GM23338 (cell line): Measurements from ENCODE around the gene SEMA4C. TPM values are rescaled to one million over a fixed set of nuclear protein-coding genes. Genes with fewer than 3 reads are reported as not detected.
A peak's percentile ranks its signal among the peaks of the same experiment; 100 is the strongest.

ENCODE experiments used
- ATAC-seq: fragments of 200-7000 bp; cut with Tn5 transposase; 3 replicates; pipeline ENCODE4 v1.9.1; 2020
- DNase-seq: peaks from one replicate; pipeline ENCODE4 v3.0.0-alpha.2; 2015; ENCODE audit warnings: low spot score
- H2AFZ ChIP-seq: fragments of 200-600 bp; sonication (generic); 2 replicates; pipeline ENCODE4 v1.8.0; 2016; ENCODE audit warnings: antibody characterized with exemption, mild to moderate bottlenecking, moderate library complexity
- H3F3A ChIP-seq: fragments of 200-600 bp; sonication (generic); replicated peaks from 2 replicates; pipeline ENCODE4 v1.8.0; 2017; ENCODE audit warnings: antibody characterized with exemption, mixed run types, low read depth
- H3K27ac ChIP-seq: fragments of 200-600 bp; sonication (generic); 2 replicates; pipeline ENCODE4 v1.6.1; 2016; ENCODE audit warnings: low read depth
- H3K27me3 ChIP-seq: fragments of 200-600 bp; sonication (generic); 2 replicates; pipeline ENCODE4 v1.8.0; 2016; ENCODE audit warnings: mild to moderate bottlenecking, mixed run types, moderate library complexity; ENCODE audit not compliant: insufficient read depth
- H3K36me3 ChIP-seq: fragments of 200-600 bp; sonication (generic); 2 replicates; pipeline ENCODE4 v1.8.0; 2016; ENCODE audit warnings: mild to moderate bottlenecking; ENCODE audit not compliant: insufficient read depth
- H3K4me1 ChIP-seq: fragments of 200-600 bp; sonication (generic); 2 replicates; pipeline ENCODE4 v1.8.0; 2016; ENCODE audit warnings: mild to moderate bottlenecking, moderate library complexity; ENCODE audit not compliant: insufficient read depth
- H3K4me2 ChIP-seq: fragments of 200-600 bp; sonication (generic); 2 replicates; pipeline ENCODE4 v1.7.1; 2017; ENCODE audit warnings: mixed run types
- H3K4me3 ChIP-seq: fragments of 200-600 bp; sonication (generic); 2 replicates; pipeline ENCODE4 v1.6.1; 2016; ENCODE audit warnings: mixed run types
- H3K79me2 ChIP-seq: fragments of 200-600 bp; sonication (generic); replicated peaks from 2 replicates; pipeline ENCODE4 v1.8.0; 2017; ENCODE audit warnings: mild to moderate bottlenecking; ENCODE audit not compliant: insufficient read depth
- H3K9me2 ChIP-seq: fragments of 200-600 bp; sonication (generic); 2 replicates; pipeline ENCODE4 v1.8.0; 2017; ENCODE audit not compliant: insufficient read depth
- H4K20me1 ChIP-seq: fragments of 200-600 bp; sonication (generic); replicated peaks from 2 replicates; pipeline ENCODE4 v1.8.0; 2017; ENCODE audit warnings: mild to moderate bottlenecking; ENCODE audit not compliant: insufficient read depth
- H3K27ac Mint-ChIP-seq: 2 replicates; pipeline ENCODE4 v1.8.0; 2020; ENCODE audit warnings: inconsistent platforms, mild to moderate bottlenecking, moderate library complexity, mixed read lengths
- H3K27me3 Mint-ChIP-seq: 3 replicates; pipeline ENCODE4 v1.8.0; 2022; ENCODE audit warnings: low read depth, mild to moderate bottlenecking, moderate library complexity, mixed read lengths, inconsistent platforms; ENCODE audit not compliant: insufficient read depth, poor library complexity
- H3K36me3 Mint-ChIP-seq: 3 replicates; pipeline ENCODE4 v1.8.0; 2021; ENCODE audit warnings: low read depth, mild to moderate bottlenecking, inconsistent platforms, moderate library complexity, mixed read lengths
- H3K4me1 Mint-ChIP-seq: 3 replicates; pipeline ENCODE4 v1.8.0; 2020; ENCODE audit warnings: mild to moderate bottlenecking, inconsistent platforms, mixed read lengths
- H3K4me3 Mint-ChIP-seq: 3 replicates; pipeline ENCODE4 v1.8.0; 2021; ENCODE audit warnings: moderate library complexity, mild to moderate bottlenecking, inconsistent platforms, mixed read lengths
- H3K9me3 Mint-ChIP-seq: 3 replicates; pipeline ENCODE4 v1.8.0; 2020; ENCODE audit warnings: moderate library complexity, mild to moderate bottlenecking, inconsistent platforms, mixed read lengths
- CREB1 ChIP-seq: fragments of 250-450 bp; sonication (Bioruptor Pico); IDR thresholded peaks from 2 replicates; pipeline ENCODE4 v1.5.0; 2020; ENCODE audit warnings: low read depth, mild to moderate bottlenecking, moderate library complexity
- CTCF ChIP-seq, 2 experiments: fragments of 200-600 bp in 1 of 2; sonication (generic) in 1 of 2; conservative IDR thresholded peaks; 2 replicates each; pipeline versions ENCODE4 v1.5.1 to v1.6.1; 2016 to 2017; ENCODE audit warnings: antibody characterized with exemption in 2 of 2, low read depth in 2 of 2, mild to moderate bottlenecking in 2 of 2, moderate library complexity in 1 of 2
- EZH2 ChIP-seq: fragments of 200-600 bp; sonication (generic); IDR thresholded peaks from one replicate; pipeline ENCODE4 v1.8.0; 2017; ENCODE audit warnings: antibody characterized with exemption, mild to moderate bottlenecking, low read depth; ENCODE audit not compliant: unreplicated experiment
- EZH2phosphoT487 ChIP-seq: fragments of 200-600 bp; sonication (generic); IDR thresholded peaks from one replicate; pipeline ENCODE4 v1.8.1; 2018; ENCODE audit warnings: antibody characterized with exemption; ENCODE audit not compliant: unreplicated experiment
- JUNB ChIP-seq: IDR thresholded peaks from one replicate; pipeline ENCODE4 v1.6.1; 2016; ENCODE audit warnings: antibody characterized with exemption; ENCODE audit not compliant: unreplicated experiment
- NANOG ChIP-seq: IDR thresholded peaks from 2 replicates; pipeline ENCODE4 v1.6.1; 2016; ENCODE audit warnings: antibody characterized with exemption, borderline replicate concordance
- POLR2AphosphoS5 ChIP-seq: IDR thresholded peaks from 2 replicates; pipeline ENCODE4 v1.6.1; 2016; ENCODE audit warnings: antibody characterized with exemption, low read depth
- REST ChIP-seq: IDR thresholded peaks from one replicate; pipeline ENCODE4 v1.6.1; 2018; ENCODE audit warnings: antibody characterized with exemption; ENCODE audit not compliant: unreplicated experiment
- STAT1 ChIP-seq: IDR thresholded peaks from one replicate; pipeline ENCODE4 v1.6.1; 2016; ENCODE audit warnings: antibody characterized with exemption; ENCODE audit not compliant: unreplicated experiment
- ZNF114 ChIP-seq: fragments of 250-450 bp; sonication (Bioruptor Pico); IDR thresholded peaks from 2 replicates; pipeline ENCODE4 v1.5.0; 2020; ENCODE audit warnings: mild to moderate bottlenecking, moderate library complexity
- ZNF331 ChIP-seq: fragments of 250-450 bp; sonication (Bioruptor Pico); IDR thresholded peaks from 2 replicates; pipeline ENCODE4 v1.5.0; 2020; ENCODE audit warnings: low read depth, mild to moderate bottlenecking, moderate library complexity
- ZNF462 ChIP-seq: fragments of 250-450 bp; sonication (Bioruptor Pico); IDR thresholded peaks from 2 replicates; pipeline ENCODE4 v1.5.0; 2020; ENCODE audit warnings: mild to moderate bottlenecking, moderate library complexity
- polyA plus RNA-seq: library from polyadenylated mRNA; unstranded; fragments of >200 nt; fragmentation: Nextera tagmentation; extraction: Ambion mirVana; gene quantifications from 2 replicates; pipeline ENCODE4 v1.2.1, GENCODE V29; 2016
- total RNA-seq: library from RNA; depleted of rRNA; stranded (reverse); fragments of >200 nt; shearing (Covaris generic); gene quantifications from 2 replicates; pipeline ENCODE4 v1.2.3, GENCODE V29; 2014
- TF ChIP-seq, protein P1 (sequence below): IDR thresholded peaks from 2 replicates; pipeline ENCODE4 v1.6.1; 2016; ENCODE audit warnings: antibody characterized with exemption

The SEMA4C gene
- total and polyA plus RNA-seq, 2 experiments from 2014 or later: 16.8 to 80.7 TPM

DNA sequence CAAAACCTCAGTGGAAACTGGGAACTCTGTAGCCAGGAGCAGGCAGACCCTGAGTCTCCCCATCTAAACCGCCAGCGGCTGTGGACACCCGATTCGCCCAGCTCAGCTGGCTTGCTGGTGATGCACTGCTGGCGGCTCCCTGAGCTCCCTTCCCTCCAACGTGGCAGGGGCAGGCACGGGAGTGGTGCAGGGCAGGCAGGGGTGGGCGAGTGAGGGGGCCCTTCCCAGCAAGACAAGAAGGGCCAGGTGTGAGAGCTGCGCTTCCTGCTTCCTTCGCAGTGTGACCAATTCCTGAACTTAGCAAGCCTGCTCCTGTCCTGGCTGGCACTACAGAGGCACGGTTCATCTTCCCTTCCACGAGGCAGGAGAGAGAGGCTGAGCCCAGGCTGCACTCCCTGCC is 12.3 kb upstream of the SEMA4C start:
- Histone ChIP-seq H3K4me1 (peaks cover 24% of the 10 kb centered on the region), H3K9me2 (no peaks in the 10 kb centered on the region), H3K27me3 (no peaks in the 10 kb centered on the region), H3K4me2 (peak overlapping the region; percentile 58), H3K27ac (0 out of 2 replicates have a peak overlapping the region, but pooled peaks have one; percentile 77), H3F3A (peaks cover 8% of the 10 kb centered on the region; the same call in 1 of the 2 replicates), H2AFZ (peak overlapping the region; percentile 67), H3K79me2 (no peaks in the 10 kb centered on the region), H3K4me3 (peak overlapping the region; percentile 26; the same call in 1 of the 2 replicates), H4K20me1 (no peaks in the 10 kb centered on the region), H3K36me3 (no peaks in the 10 kb centered on the region)
- Mint-ChIP-seq H3K36me3 (no peaks in the 10 kb centered on the region), H3K4me3 (no peak overlapping the region), H3K27ac (peak overlapping the region; percentile 91), H3K4me1 (peaks cover 36% of the 10 kb centered on the region), H3K27me3 (peaks cover 33% of the 10 kb centered on the region), H3K9me3 (no peaks in the 10 kb centered on the region; the same call in 2 of the 3 replicates)
- peak; percentile 48 for ATAC-seq
- TF ChIP-seq EZH2phosphoT487 (no peak), ZNF331 (no peak), JUNB (no peak), CTCF (conservative IDR thresholded peaks at IDR 0.05; ENCODE audit: low read depth in 2 of 2) (no peak), ZNF462 (CRISPR knock-in tag) (no peak), NANOG (no peak), ZNF114 (CRISPR knock-in tag) (no peak), EZH2 (no peak), CREB1 (no peak), STAT1 (no peak), POLR2AphosphoS5 (no peak), REST (no peak)
- TF ChIP-seq, protein P1, sequence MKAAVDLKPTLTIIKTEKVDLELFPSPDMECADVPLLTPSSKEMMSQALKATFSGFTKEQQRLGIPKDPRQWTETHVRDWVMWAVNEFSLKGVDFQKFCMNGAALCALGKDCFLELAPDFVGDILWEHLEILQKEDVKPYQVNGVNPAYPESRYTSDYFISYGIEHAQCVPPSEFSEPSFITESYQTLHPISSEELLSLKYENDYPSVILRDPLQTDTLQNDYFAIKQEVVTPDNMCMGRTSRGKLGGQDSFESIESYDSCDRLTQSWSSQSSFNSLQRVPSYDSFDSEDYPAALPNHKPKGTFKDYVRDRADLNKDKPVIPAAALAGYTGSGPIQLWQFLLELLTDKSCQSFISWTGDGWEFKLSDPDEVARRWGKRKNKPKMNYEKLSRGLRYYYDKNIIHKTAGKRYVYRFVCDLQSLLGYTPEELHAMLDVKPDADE: no peak
- no peak for DNase-seq
